Stomach (tissue), 9 donors: ENCODE data around the gene RBMS3. TPM values are rescaled to one million over a fixed set of nuclear protein-coding genes. Genes with fewer than 3 reads are reported as not detected.

Source experiments
- DNase-seq, 2 donors: peaks; one replicate each; pipeline versions ENCODE4 v3.0.0 to v3.0.0-alpha.2; 2013 to 2019
- H3K27ac ChIP-seq, 5 donors: fragments of 200-600 bp in 4 of 5; sonication (generic) in 4 of 5; one replicate each; pipeline ENCODE4 v1.5.1; 2013 to 2019; ENCODE audit warnings: mild to moderate bottlenecking in 1 of 5, moderate library complexity in 1 of 5
- H3K27me3 ChIP-seq, 3 donors: fragments of 200-600 bp; sonication (generic); one replicate each; pipeline ENCODE4 v1.5.1; 2017 to 2019; ENCODE audit warnings: mixed run types in 1 of 3
- H3K36me3 ChIP-seq, 4 donors: fragments of 200-600 bp; sonication (generic); 1 replicate in 3 of 4; 2 replicates in 1 of 4; pipeline ENCODE4 v1.5.1; 2016 to 2019
- H3K4me1 ChIP-seq, 4 donors: fragments of 200-600 bp; sonication (generic); one replicate each; pipeline ENCODE4 v1.5.1; 2016 to 2019
- H3K4me3 ChIP-seq, 4 donors: fragments of 200-600 bp; sonication (generic) in 3 of 4; one replicate each; pipeline ENCODE4 v1.5.1; 2016 to 2019; ENCODE audit warnings: mild to moderate bottlenecking in 1 of 4
- H3K9me3 ChIP-seq, 4 donors: fragments of 200-600 bp; sonication (generic); one replicate each; pipeline ENCODE4 v1.5.1; 2016 to 2019
- EP300 ChIP-seq: sonication (generic); formaldehyde crosslinking; IDR thresholded peaks from one replicate; pipeline ENCODE4 v1.6.1; 2017; ENCODE audit warnings: antibody characterized with exemption
- POLR2A ChIP-seq, 4 donors: fragments of 450-650 bp; IDR thresholded peaks; one replicate each; pipeline ENCODE4 v1.6.1; 2016; ENCODE audit warnings: antibody characterized with exemption in 4 of 4, control low read depth in 2 of 4, mild to moderate bottlenecking in 1 of 4, moderate library complexity in 1 of 4
- POLR2AphosphoS5 ChIP-seq, 3 donors: sonication (generic); formaldehyde crosslinking; IDR thresholded peaks; one replicate each; pipeline ENCODE4 v1.6.1; 2016; ENCODE audit warnings: antibody characterized with exemption in 3 of 3
- WGBS, 5 donors: extraction: QIAGEN DNeasy Blood & Tissue Kit in 3 of 5; methylation state at CpG; one replicate each; pipeline versions ENCODE4 v1.1.5 to v1.1.7; 2013 to 2018; 5-methylcytosine and 5-hydroxymethylcytosine counted together
- intact Hi-C: fragments of 100-400 bp; cut with DNase I; formaldehyde crosslinking; loops from one replicate; pipeline ENCODE4 v1.15.1; 2023; ENCODE audit warnings: low total_unique reads
- polyA plus RNA-seq, 3 donors: library from polyadenylated mRNA; stranded (reverse); fragments of 200-250 nt; gene quantifications; one replicate each; pipeline ENCODE4 v1.2.3, GENCODE V29; 2013
- total RNA-seq, 5 donors: library from RNA; depleted of rRNA; stranded (reverse); fragments of >200 nt; gene quantifications; one replicate each; pipeline versions ENCODE4 v1.1.0 to v1.2.3, GENCODE V29; 2014 to 2016
- TF ChIP-seq, protein P1 (sequence below), 7 experiments: fragments of 450-650 bp in 4 of 7; fragments of 200-600 bp in 3 of 7; sonication (generic) in 3 of 7; IDR thresholded peaks; one replicate each; pipeline ENCODE4 v1.5.1; 2016 to 2019; ENCODE audit warnings: antibody characterized with exemption in 7 of 7, control low read depth in 2 of 7, mild to moderate bottlenecking in 1 of 7
- donor health status: healthy with polysubstance abuse.
- donor health status: Bipolar disorder and iron deficiency.
- donor health status: healthy.

Gene RBMS3
- total and polyA plus RNA-seq, 8 donors: 2.0 to 103 (median 16.0) TPM

GRCh38 chr3:29924783-29925561 is 644.1 kb downstream of the RBMS3 start:
- Histone ChIP-seq H3K27me3 (no peaks in the 10 kb centered on the region), H3K4me1 (no peaks in the 10 kb centered on the region), H3K9me3 (no peaks in the 10 kb centered on the region), H3K27ac (no peak overlapping the region), H3K4me3 (no peak overlapping the region), H3K36me3 (no peaks in the 10 kb centered on the region)
- TF ChIP-seq POLR2A (IDR thresholded peaks at IDR 0.05) (no peak), POLR2AphosphoS5 (IDR thresholded peaks at IDR 0.05) (no peak), EP300 (no peak)
- TF ChIP-seq, protein P1, sequence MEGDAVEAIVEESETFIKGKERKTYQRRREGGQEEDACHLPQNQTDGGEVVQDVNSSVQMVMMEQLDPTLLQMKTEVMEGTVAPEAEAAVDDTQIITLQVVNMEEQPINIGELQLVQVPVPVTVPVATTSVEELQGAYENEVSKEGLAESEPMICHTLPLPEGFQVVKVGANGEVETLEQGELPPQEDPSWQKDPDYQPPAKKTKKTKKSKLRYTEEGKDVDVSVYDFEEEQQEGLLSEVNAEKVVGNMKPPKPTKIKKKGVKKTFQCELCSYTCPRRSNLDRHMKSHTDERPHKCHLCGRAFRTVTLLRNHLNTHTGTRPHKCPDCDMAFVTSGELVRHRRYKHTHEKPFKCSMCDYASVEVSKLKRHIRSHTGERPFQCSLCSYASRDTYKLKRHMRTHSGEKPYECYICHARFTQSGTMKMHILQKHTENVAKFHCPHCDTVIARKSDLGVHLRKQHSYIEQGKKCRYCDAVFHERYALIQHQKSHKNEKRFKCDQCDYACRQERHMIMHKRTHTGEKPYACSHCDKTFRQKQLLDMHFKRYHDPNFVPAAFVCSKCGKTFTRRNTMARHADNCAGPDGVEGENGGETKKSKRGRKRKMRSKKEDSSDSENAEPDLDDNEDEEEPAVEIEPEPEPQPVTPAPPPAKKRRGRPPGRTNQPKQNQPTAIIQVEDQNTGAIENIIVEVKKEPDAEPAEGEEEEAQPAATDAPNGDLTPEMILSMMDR (IDR thresholded peaks at IDR 0.05): no peak
- intact Hi-C loops: no loop called here
- WGBS, 5 donors: 90 to 92% (median 92%) methylated on average over 10 of the region's 10 CpGs
- DNase-seq: no peak

GRCh38 chr3:29926378-29926777 is 645.5 kb downstream of the RBMS3 start:
- TF ChIP-seq POLR2A (IDR thresholded peaks at IDR 0.05): no peak
- TF ChIP-seq EP300: no peak
- no peak for TF ChIP-seq POLR2AphosphoS5 (IDR thresholded peaks at IDR 0.05)
- no peaks in the 10 kb centered on the region for H3K36me3 ChIP-seq
- no peaks in the 10 kb centered on the region for H3K9me3 ChIP-seq
- H3K27me3 ChIP-seq: no peaks in the 10 kb centered on the region
- no peaks in the 10 kb centered on the region for H3K4me1 ChIP-seq
- WGBS, 5 donors: 48 to 70% (median 58%) methylated on average over 2 of the region's 2 CpGs
- no peak for DNase-seq
- no peak overlapping the region for H3K4me3 ChIP-seq
- intact Hi-C loops: no loop called here
- no peak overlapping the region for H3K27ac ChIP-seq

DNA sequence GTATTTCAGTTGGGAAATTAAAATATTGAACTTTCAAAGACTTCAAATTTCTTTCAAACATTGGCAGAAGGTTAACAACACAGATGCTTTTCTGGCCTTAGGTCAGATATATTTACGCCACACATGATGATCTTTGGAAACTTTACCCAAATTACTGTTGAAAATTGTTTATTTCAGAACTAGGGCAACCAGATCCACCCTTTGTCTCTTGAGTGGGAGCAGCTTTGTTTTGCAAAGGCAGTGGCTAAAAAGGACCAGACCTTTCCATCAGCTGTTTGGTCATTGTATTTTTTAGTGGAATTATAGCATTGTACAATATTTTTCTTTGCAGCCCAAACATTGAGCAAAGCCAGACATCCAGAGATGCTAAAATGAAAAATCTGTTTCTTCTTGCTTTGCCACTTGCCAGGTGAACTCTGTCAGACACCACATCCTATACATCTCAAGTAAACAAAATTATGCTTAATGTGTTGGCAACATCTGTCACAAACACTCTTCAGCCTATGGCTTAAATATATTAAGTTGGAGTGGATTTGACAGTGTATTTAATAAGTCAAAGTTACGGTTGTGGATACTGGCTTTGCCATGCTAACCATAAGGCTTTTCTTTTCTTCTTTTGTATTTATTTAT is 651.9 kb downstream of the RBMS3 start:
- no peak overlapping the region for H3K27ac ChIP-seq
- H3K4me1 ChIP-seq: no peaks in the 10 kb centered on the region
- intact Hi-C loops: no loop called here
- H3K9me3 ChIP-seq: no peaks in the 10 kb centered on the region
- no peak for DNase-seq
- no peaks in the 10 kb centered on the region for H3K27me3 ChIP-seq
- WGBS, 5 donors: 80 to 94% (median 83%) methylated on average over 2 of the region's 2 CpGs
- TF ChIP-seq EP300: no peak
- no peak for TF ChIP-seq POLR2AphosphoS5 (IDR thresholded peaks at IDR 0.05)
- TF ChIP-seq, protein P1 (IDR thresholded peaks at IDR 0.05): no peak
- no peak for TF ChIP-seq POLR2A (IDR thresholded peaks at IDR 0.05)
- no peak overlapping the region for H3K4me3 ChIP-seq
- no peaks in the 10 kb centered on the region for H3K36me3 ChIP-seq

GRCh38 chr3:29933802-29934490 is 653.1 kb downstream of the RBMS3 start:
- no peak overlapping the region for H3K4me3 ChIP-seq
- no peak overlapping the region for H3K27ac ChIP-seq
- no peaks in the 10 kb centered on the region for H3K9me3 ChIP-seq
- H3K27me3 ChIP-seq: no peaks in the 10 kb centered on the region
- TF ChIP-seq EP300 (no peak), POLR2A (IDR thresholded peaks at IDR 0.05) (no peak), POLR2AphosphoS5 (IDR thresholded peaks at IDR 0.05) (no peak)
- TF ChIP-seq, protein P1 (IDR thresholded peaks at IDR 0.05): no peak
- 61 to 72% (median 66%) methylated on average over 3 of the region's 3 CpGs for WGBS, 5 donors
- no peaks in the 10 kb centered on the region for H3K4me1 ChIP-seq
- intact Hi-C loops: no loop called here
- no peak for DNase-seq
- no peaks in the 10 kb centered on the region for H3K36me3 ChIP-seq
